Medulla oblongata (tissue), 1 donor: ENCODE data around the gene HOXB1.
"Not testable (repeated sequence)": the region's sequence is repeated elsewhere in the genome, so short reads cannot be mapped to it uniquely, and the experiment has no call there.

Experiments
- DNase-seq: peaks from one replicate; pipeline ENCODE4 v3.0.0-alpha.2; 2015; ENCODE audit errors: extremely low spot score

Gene HOXB1

GRCh38 chr17:48519427-48519826, 11.4 kb downstream of the HOXB1 start:
- no peak for DNase-seq

GRCh38 chr17:48517478-48517877, 13.3 kb downstream of the HOXB1 start:
- no peak for DNase-seq

DNA sequence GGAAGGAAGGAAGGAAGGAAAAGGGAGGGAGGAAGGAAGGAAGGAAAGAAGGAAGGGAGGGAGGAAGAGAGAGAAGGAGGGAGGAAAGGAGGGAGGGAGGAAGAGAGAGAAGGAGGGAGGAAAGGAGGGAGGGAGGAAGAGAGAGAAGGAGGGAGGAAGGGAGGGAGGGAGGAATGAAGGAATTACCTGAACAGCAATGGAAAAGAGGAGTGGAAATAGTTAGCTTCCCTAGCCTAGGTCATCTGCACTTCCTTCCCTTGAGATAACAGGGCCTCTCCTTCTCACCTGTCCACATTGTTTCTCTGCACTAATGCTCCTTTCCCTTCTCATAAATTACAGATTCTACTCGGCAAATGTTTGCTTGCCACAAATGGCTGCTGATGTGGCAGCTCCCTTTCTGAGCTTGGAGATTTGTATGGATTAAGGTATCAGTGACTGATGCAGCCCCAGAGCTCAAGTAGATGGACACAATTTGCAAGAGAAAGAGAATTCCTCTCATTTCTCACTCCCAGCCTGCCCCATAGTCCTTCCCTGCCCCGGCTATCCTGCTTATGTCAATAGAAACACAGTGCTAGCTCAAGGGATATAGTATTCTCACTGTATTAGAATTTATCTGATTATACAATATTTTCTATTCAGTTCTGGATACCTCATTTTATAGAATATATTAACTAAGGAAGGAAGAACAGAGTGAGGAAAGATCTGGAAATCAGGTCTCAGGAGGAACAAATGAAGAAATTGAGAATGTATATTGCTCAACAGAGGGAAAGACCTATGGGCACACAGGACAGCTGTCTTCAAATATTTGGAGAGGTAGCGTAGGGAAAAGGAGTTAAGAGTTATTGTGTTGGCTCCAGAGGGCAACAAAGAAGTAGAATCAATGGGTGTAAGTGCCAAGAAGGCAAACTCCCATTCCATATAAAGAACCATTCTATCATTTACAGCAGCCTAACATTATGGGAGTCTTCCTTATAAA, 14.6 kb downstream of the HOXB1 start:
- no peak for DNase-seq

- DNase-seq, result no peak
These were observed 16.3 kb downstream of the HOXB1 start for GRCh38 chr17:48514477-48514876.

DNA sequence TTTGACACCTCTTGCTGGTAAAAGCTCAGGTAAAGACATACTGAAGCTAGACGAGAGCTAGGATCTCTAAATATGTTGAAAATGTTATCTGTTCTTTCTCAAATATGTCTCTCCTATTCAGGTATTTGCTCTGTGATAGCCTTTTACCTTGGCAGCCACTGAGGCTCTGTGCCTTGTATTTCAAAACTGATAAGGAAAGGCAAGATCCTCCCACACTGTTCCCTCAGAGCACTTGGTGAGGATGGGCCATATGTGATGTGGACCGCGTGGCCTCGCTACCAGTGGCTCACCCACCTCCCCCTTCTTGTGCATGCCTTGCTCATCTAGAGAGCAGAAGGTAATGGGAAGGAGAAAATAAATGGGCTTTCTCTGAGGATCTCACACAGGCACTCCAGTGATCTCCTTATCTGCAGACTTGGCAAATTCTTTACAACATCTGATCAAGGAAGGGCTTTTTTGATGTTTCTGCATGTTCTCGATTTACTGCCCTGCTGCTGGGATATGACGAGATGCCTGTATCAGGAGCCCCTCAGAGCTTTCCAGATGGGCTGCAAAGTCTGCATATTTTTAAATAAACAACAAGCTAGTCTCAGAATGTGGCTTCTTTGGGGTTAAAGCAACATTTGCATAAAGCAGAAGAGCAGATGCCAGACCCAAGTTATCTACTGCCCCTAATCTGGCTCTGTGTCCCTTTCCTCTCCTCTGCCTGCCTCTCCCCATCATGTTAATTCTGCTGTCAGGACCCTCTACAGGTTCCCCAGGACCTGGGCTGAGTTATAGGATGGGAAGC, 16.9 kb downstream of the HOXB1 start:
- no peak for DNase-seq

- DNase-seq, result no peak
These were observed 17.7 kb downstream of the HOXB1 start for GRCh38 chr17:48513097-48513496.

DNA sequence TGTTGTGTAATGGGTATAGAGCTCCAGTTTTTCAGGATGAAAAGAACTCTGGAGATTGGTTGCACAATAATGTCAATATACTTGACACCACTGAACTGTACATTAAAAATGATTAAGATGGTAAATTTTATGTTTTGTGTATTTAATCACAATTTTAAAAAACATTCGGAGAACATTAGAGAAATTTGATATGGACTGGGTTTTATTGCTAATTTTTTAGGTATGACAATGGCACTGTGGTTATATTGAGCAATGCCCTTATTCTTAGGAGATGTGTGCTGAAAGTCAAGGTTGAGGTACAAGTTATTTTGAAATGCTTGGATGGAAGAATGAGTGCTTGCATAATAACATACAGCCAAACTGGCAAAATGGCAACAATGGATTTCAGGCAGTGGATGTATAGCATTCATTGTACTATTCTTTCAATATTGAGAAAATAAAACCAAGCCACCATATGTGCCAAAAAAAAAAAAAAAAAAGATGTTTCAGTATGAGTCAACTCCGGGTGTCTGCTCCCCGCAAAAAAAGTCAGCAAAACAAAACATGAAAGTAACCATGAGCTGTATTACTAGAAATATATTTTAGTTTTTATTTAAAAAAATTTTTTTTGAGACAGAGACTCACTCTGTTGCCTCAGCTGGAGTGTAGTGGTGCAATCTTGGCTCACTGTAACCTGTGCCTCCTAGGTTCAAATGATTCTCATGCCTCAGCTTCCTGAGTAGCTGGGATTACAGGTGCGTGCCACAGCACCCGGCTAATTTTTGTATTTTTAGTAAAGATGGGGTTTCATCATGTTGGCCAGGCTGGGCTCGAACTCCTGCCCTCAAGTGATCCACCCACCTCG, 19.8 kb downstream of the HOXB1 start:
- DNase-seq, result no peak

GRCh38 chr17:48510381-48510760, 20.4 kb downstream of the HOXB1 start:
- no peak for DNase-seq

GRCh38 chr17:48509708-48510107, 21.1 kb downstream of the HOXB1 start:
- DNase-seq, result not testable (repeated sequence)

- no peak for DNase-seq
These were observed 24.6 kb downstream of the HOXB1 start for GRCh38 chr17:48506246-48506645.

DNA sequence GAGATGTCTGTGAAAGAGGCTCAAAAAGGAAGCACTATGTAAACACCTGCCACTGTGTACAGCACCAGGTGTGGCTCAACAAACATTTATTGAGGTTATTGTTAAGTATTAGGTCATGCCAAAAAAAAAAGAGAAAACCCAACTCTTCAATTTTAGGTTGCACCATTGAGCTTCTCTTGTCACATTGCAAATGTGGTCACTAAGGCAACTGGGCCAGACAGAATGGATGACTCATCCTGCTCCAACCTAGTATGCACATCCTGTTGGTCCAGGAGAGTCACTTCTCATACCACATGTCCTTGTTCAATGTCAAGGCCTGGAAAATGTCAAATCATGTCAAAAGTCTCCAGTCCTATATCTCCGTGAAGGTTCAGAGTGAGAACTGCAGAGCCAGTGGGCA, 25.0 kb downstream of the HOXB1 start:
- DNase-seq, result no peak

DNA sequence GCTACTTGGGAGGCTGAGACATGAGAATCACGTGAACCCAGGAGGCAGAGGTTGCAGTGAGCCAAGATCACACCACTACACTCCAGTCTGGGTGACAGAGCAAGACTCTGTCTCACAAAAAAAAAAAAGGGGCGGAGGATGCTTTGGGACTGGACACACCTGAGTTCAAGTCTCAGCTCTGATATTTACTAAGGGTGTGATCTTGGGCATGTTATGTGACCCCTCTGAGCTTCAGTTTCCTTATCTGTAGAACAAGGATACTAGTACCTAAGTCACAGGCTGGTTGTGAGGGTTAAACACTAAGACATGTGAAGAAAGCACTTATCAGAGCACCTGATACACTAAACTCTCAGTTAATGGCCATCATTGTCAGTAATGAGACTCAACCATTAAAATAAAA, 25.9 kb downstream of the HOXB1 start:
- no peak for DNase-seq

DNA sequence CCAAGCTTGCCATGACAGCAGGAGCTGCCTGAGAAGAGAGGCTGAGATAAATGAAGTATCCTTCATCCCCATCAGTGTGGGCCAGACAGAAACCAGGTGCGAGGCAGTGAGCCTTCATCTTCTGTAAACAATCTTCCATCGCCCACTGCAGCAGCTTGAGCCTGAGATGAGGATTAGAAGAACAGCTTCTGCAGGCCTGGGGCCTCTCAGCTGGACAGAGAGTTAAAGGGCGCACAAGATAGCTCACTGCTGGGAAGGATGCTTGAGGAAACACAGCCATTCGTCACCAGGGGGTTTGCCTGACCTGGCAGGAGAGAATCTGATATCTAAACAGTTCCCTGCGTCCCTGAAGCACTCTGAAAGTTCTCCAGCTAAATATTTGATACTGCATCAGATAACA, 27.1 kb downstream of the HOXB1 start:
- DNase-seq, result no peak

DNA sequence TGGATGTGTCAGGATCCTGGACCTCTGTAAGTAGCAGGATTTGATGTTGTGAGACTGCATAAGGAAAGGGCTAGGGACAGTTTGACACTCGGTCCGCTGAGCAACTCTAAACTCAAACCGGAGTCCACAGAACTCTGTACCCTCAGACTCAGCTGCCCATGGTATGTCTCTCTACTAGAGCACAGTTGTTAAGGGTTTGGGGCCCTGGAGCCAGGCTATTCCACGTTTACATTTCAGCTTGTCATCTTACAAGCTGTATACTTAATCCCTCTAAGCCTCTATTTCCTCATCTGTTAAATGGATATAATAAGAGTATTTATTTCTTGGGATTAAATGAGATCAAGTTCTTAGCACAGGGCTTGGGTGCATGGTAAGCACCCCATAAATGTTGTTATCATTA, 27.9 kb downstream of the HOXB1 start:
- DNase-seq, result no peak

DNA sequence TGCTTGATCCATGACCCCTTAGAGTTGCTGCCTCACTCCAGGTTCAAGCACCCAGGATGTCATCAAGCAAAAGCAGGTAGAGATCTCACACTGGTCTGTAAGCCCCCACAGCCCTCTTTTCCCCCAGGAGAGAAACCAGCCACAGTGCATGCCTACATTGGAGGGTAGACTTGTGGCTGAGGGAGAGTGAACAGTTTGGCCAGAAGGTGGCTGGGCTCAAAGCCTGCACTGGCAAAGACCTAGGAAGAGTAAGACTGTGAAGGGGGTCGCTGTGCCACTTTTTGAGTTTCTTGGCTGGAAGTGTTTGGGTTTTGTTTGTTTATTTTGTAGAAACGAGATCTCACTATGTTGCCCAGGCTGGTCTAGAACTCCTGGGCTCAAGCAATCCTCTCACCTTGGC, 28.5 kb downstream of the HOXB1 start:
- DNase-seq, result no peak

GRCh38 chr17:48500435-48501426, 30.1 kb downstream of the HOXB1 start:
- no peak for DNase-seq

DNA sequence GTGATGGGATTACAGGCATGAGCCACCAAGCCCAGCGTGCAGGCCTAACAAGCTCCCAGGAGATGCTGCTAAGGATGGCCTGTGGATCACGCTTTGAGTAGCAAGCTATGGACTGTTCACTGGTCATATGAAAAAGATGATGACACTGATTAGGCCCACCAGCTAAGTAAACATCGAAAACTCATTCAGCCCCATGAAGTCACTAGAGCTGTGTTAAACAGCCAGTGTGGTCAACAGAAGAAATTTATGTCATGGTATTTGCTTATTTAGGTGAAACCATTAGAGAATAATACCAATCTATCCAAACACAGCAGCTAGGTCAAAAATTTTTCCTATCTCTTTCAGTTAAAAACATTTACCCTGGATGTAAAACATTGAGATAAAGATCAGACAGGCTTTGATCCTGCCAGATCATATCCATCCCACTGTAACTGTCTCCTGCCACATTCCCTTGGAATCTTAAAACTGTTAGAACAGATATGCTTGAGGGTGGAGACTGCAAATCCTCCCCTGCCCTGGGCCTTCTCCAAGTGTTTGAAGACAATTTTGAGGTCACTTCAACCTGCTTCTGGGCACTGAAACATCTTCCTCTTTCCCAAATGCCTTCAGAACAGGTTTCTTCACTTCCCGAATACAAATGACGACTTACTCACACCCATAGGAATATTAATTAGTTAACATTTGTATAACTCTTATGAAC, 30.9 kb downstream of the HOXB1 start:
- no peak for DNase-seq

GRCh38 chr17:48499248-48499647, 31.6 kb downstream of the HOXB1 start:
- DNase-seq, result no peak

DNA sequence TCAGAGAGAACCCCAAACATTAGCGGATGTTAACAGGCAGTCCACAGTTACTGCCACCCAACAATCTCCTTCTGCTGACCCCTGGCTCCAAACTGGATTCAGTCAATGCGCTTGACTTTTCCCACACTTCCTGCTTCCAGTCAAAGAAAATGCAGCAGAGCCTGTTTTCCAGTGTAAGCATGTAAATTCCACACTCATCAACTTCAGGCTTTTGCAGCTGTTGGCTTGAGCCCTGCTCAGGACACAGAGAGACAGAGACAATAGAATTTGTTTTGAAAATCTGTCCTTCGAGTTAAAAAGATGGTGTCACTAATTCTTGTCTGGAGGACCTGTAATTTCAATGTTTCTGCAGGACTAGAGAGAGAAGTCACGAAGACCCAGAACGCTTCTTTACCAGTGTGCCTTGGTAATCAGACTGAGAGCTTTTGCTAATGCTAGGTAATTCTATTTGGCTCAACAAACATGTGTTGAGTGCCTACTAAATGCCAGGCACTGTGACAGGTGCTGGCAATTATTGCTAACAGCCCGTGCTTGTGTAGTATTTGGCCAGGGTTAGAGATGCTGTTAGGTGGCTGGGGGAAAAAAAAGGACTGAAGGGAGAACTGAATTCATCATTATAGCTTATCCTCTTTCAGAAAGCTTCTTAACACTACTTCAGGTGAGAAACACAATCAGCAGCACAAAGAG, 32.5 kb downstream of the HOXB1 start:
- no peak for DNase-seq

GRCh38 chr17:48497103-48497502, 33.7 kb downstream of the HOXB1 start:
- DNase-seq, result no peak
